Keratinocyte (primary cell): ENCODE measurements around the gene IFNAR2. TPM values are rescaled to one million over a fixed set of nuclear protein-coding genes. Genes with fewer than 3 reads are reported as not detected.

Source experiments
- DNase-seq: peaks from one replicate; pipeline ENCODE4 v3.0.0-alpha.2; 2011; ENCODE audit warnings: low read depth, missing footprints, low spot score
- FAIRE-seq: peaks from 2 replicates; lab custom pipeline; 2011; peaks lifted over from hg19 to GRCh38; lab: Jason Lieb, UNC
- H2AFZ ChIP-seq: 2 replicates; pipeline ENCODE4 v1.6.0; 2012; ENCODE audit warnings: low read length, control low read depth, inconsistent platforms; ENCODE audit not compliant: control insufficient read depth
- H3K27ac ChIP-seq: 2 replicates; pipeline ENCODE4 v1.5.1; 2011; ENCODE audit warnings: low read length; ENCODE audit not compliant: control insufficient read depth, insufficient read depth
- H3K27me3 ChIP-seq: 3 replicates; pipeline ENCODE4 v1.6.0; 2011; ENCODE audit warnings: low read length; ENCODE audit not compliant: control insufficient read depth, insufficient read depth; ENCODE audit errors: extremely low read depth
- H3K36me3 ChIP-seq, 2 experiments: 2 replicates in 1 of 2; 3 replicates in 1 of 2; pipeline ENCODE4 v1.5.1; 2011; ENCODE audit warnings: low read length in 2 of 2, mild to moderate bottlenecking in 1 of 2; ENCODE audit not compliant: control insufficient read depth in 2 of 2, insufficient read depth in 2 of 2; ENCODE audit errors: extremely low read depth in 1 of 2
- H3K4me1 ChIP-seq: 3 replicates; pipeline ENCODE4 v1.5.1; 2011; ENCODE audit warnings: low read length; ENCODE audit not compliant: control insufficient read depth, insufficient read depth; ENCODE audit errors: extremely low read depth
- H3K4me2 ChIP-seq: 3 replicates; pipeline ENCODE4 v1.6.0; 2011; ENCODE audit warnings: low read depth, low read length; ENCODE audit not compliant: control insufficient read depth, insufficient read depth; ENCODE audit errors: extremely low read depth
- H3K4me3 ChIP-seq, 3 experiments: fragments of 200-600 bp in 1 of 3; sonication (generic) in 1 of 3; 2 replicates in 2 of 3; 3 replicates in 1 of 3; pipeline ENCODE4 v1.5.1; 2011 to 2016; ENCODE audit warnings: low read length in 3 of 3, mild to moderate bottlenecking in 3 of 3, control low read depth in 2 of 3, inconsistent platforms in 1 of 3, low read depth in 1 of 3, mixed read lengths in 1 of 3, mixed run types in 1 of 3, moderate library complexity in 1 of 3; ENCODE audit not compliant: control insufficient read depth in 2 of 3, insufficient read depth in 2 of 3; ENCODE audit errors: extremely low read depth in 1 of 3
- H3K79me2 ChIP-seq: 2 replicates; pipeline ENCODE4 v1.6.0; 2012; ENCODE audit warnings: low read length; ENCODE audit not compliant: control insufficient read depth, insufficient read depth
- H3K9ac ChIP-seq: 3 replicates; pipeline ENCODE4 v1.6.0; 2011; ENCODE audit warnings: low read length; ENCODE audit not compliant: control insufficient read depth, insufficient read depth; ENCODE audit errors: extremely low read depth
- H3K9me1 ChIP-seq: 3 replicates; pipeline ENCODE4 v1.6.0; 2011; ENCODE audit warnings: low read length; ENCODE audit not compliant: control insufficient read depth, insufficient read depth; ENCODE audit errors: extremely low read depth
- H3K9me3 ChIP-seq: 2 replicates; pipeline ENCODE4 v1.5.1; 2012; ENCODE audit warnings: low read depth, low read length; ENCODE audit not compliant: control insufficient read depth
- H4K20me1 ChIP-seq: 3 replicates; pipeline ENCODE4 v1.6.0; 2011; ENCODE audit warnings: low read length; ENCODE audit not compliant: control insufficient read depth, insufficient read depth; ENCODE audit errors: extremely low read depth
- CTCF ChIP-seq, 3 experiments: IDR thresholded peaks in 1 of 3; conservative IDR thresholded peaks in 1 of 3; optimal IDR thresholded peaks in 1 of 3; 2 replicates in 2 of 3; 3 replicates in 1 of 3; pipeline versions ENCODE3 to v1.5.1; 2011; ENCODE audit warnings: low read length in 3 of 3, mild to moderate bottlenecking in 3 of 3, moderate library complexity in 2 of 3, control low read depth in 1 of 3, inconsistent platforms in 1 of 3; ENCODE audit not compliant: insufficient read depth in 2 of 3; ENCODE audit errors: extremely low read depth in 1 of 3
- EZH2 ChIP-seq: IDR thresholded peaks from one replicate; pipeline ENCODE4 v1.6.1; 2012; ENCODE audit warnings: inconsistent platforms, mild to moderate bottlenecking, low read length, moderate library complexity
- dilution Hi-C: fragments of 300-500 bp; cut with MboI; formaldehyde crosslinking; loops from one replicate; pipeline ENCODE4 v1.7.0; 2020; ENCODE audit warnings: low sequenced_read_pairs; ENCODE audit not compliant: extremely low pct_ligation_motif_present
- polyA plus RNA-seq, 5 experiments: library from polyadenylated mRNA; depleted of rRNA in 3 of 5; stranded (reverse) in 3 of 5; stranded (forward) in 1 of 5; unstranded in 1 of 5; fragments of >200 nt; gene quantifications; 1 replicate in 1 of 5; 2 replicates in 3 of 5; 3 replicates in 1 of 5; pipeline versions ENCODE4 v1.2.1 to v1.2.3, GENCODE V29; 2011 to 2012; ENCODE audit warnings: missing spikeins in 2 of 5, low read depth in 1 of 5, low replicate concordance in 1 of 5

Gene IFNAR2
- polyA plus RNA-seq, 1 donor (not counting 4 experiments of a cell fraction or from before 2014, with no cell fraction given) = 23.0 TPM

DNA sequence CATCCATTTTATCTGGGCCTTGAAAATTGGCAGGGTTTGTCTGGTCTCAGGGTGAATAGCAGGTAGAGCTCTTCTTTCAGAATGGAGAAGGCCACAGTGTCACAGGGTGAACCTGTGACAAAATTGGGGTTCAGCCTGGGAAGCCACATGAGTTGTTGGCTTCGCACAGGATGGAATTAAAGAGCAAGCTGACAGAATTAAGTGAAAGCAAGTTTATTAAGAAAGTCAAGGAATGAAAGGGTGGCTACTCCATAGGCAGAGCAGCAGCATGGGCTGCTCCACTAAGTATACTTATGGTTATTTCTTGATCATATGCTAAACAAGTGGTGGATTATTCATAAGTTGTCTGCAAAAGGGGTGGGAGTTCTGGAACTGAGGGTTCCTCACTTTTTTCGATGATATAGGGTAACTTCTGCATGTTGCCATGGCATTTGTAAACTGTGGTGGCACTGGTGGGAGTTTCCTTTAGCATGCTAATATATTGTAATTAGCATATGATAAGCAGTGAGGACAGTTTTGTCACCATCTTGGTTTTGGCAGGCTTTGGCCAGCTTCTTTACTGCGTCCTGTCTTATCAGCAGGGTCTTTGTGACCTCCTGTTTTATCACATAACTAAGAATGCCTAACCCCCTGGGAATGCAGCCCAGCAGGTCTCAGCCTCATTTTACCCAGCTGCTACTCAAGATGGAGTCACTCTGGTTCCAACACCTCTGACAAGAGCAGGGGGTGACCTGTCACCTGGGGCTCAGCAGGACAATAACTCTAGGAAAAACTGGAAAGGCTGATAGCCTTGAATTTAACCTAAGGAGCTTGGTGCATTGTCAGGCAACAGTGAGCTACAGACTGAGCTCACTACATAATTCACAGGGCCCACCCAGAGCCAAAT lies 5.1 kb downstream of the IFNAR2 start:
- H3K4me1 ChIP-seq = peaks cover 21% of the 10 kb centered on the region
- H3K9me1 ChIP-seq = no peaks in the 10 kb centered on the region
- H3K9ac ChIP-seq = no peak overlapping the region
- dilution Hi-C loops = no loop called here
- DNase-seq (no peak), FAIRE-seq (no peak)
- H3K4me2 ChIP-seq = no peak overlapping the region
- no peak overlapping the region for H3K4me3 ChIP-seq
- no peaks in the 10 kb centered on the region for H4K20me1 ChIP-seq
- no peaks in the 10 kb centered on the region for H3K36me3 ChIP-seq
- no peaks in the 10 kb centered on the region for H3K27me3 ChIP-seq
- no peak overlapping the region for H3K27ac ChIP-seq
- H2AFZ ChIP-seq = no peak overlapping the region
- TF ChIP-seq CTCF (optimal IDR thresholded peaks at IDR 0.05 in 1 of 3, IDR thresholded peaks at IDR 0.05 in 1 of 3, conservative IDR thresholded peaks at IDR 0.05 in 1 of 3; ENCODE audit: extremely low read depth in 1 of 3, insufficient read depth in 2 of 3, low read length in 3 of 3) (no peak), EZH2 (no peak)
- no peaks in the 10 kb centered on the region for H3K9me3 ChIP-seq
- peaks cover 18% of the 10 kb centered on the region for H3K79me2 ChIP-seq

GRCh38 chr21:33236013-33236686 lies 6.4 kb downstream of the IFNAR2 start:
- H2AFZ ChIP-seq = no peak overlapping the region
- no peak overlapping the region for H3K4me3 ChIP-seq
- no peaks in the 10 kb centered on the region for H4K20me1 ChIP-seq
- dilution Hi-C loops = no loop called here
- H3K9ac ChIP-seq = no peak overlapping the region
- no peak overlapping the region for H3K4me2 ChIP-seq
- no peaks in the 10 kb centered on the region for H3K27me3 ChIP-seq
- FAIRE-seq = no peak
- no peaks in the 10 kb centered on the region for H3K9me1 ChIP-seq
- peaks cover 18% of the 10 kb centered on the region for H3K4me1 ChIP-seq
- no peaks in the 10 kb centered on the region for H3K36me3 ChIP-seq
- no peaks in the 10 kb centered on the region for H3K9me3 ChIP-seq
- DNase-seq = no peak
- TF ChIP-seq EZH2 = no peak
- no peak for TF ChIP-seq CTCF (optimal IDR thresholded peaks at IDR 0.05 in 1 of 3, IDR thresholded peaks at IDR 0.05 in 1 of 3, conservative IDR thresholded peaks at IDR 0.05 in 1 of 3; ENCODE audit: extremely low read depth in 1 of 3, insufficient read depth in 2 of 3, low read length in 3 of 3)
- H3K27ac ChIP-seq = no peak overlapping the region
- peaks cover 10% of the 10 kb centered on the region for H3K79me2 ChIP-seq
